Uterus (tissue), 4 donors: Measurements from ENCODE around the gene YBX1. TPM values are rescaled to one million over a fixed set of nuclear protein-coding genes. Genes with fewer than 3 reads are reported as not detected.

Source experiments
- DNase-seq, 2 donors: peaks; one replicate each; pipeline ENCODE4 v3.0.0-alpha.2; 2019 to 2020
- H3K27ac ChIP-seq, 2 donors: fragments of 200-600 bp; sonication (generic); 1 replicate in 1 of 2; 2 replicates in 1 of 2; pipeline ENCODE4 v1.5.1; 2016 to 2018
- H3K27me3 ChIP-seq, 2 donors: fragments of 200-600 bp; sonication (generic); one replicate each; pipeline ENCODE4 v1.5.1; 2018 to 2019; ENCODE audit warnings: control low read depth in 1 of 2
- H3K36me3 ChIP-seq, 2 donors: fragments of 200-600 bp; sonication (generic); one replicate each; pipeline ENCODE4 v1.5.1; 2019; ENCODE audit warnings: control low read depth in 1 of 2
- H3K4me1 ChIP-seq, 2 donors: fragments of 200-600 bp; sonication (generic); one replicate each; pipeline ENCODE4 v1.5.1; 2018 to 2019; ENCODE audit warnings: control low read depth in 1 of 2
- H3K4me3 ChIP-seq, 2 donors: fragments of 200-600 bp; sonication (generic); 1 replicate in 1 of 2; 2 replicates in 1 of 2; pipeline ENCODE4 v1.5.1; 2018 to 2019; ENCODE audit warnings: mild to moderate bottlenecking in 1 of 2
- H3K9me3 ChIP-seq, 2 donors: fragments of 200-600 bp; sonication (generic); one replicate each; pipeline ENCODE4 v1.5.1; 2019; ENCODE audit warnings: control low read depth in 1 of 2
- CTCF ChIP-seq, 4 experiments: fragments of 200-600 bp in 2 of 4; fragments of 450-650 bp in 2 of 4; sonication (generic) in 2 of 4; IDR thresholded peaks; one replicate each; pipeline ENCODE4 v1.5.1; 2016 to 2019; ENCODE audit warnings: antibody characterized with exemption in 4 of 4, mild to moderate bottlenecking in 2 of 4, moderate library complexity in 1 of 4
- POLR2A ChIP-seq, 2 donors: fragments of 450-650 bp; IDR thresholded peaks; one replicate each; pipeline ENCODE4 v1.6.1; 2016; ENCODE audit warnings: antibody characterized with exemption in 2 of 2, mild to moderate bottlenecking in 1 of 2, moderate library complexity in 1 of 2
- intact Hi-C: fragments of 100-400 bp; cut with DNase I; formaldehyde crosslinking; loops from one replicate; pipeline ENCODE4 v1.15.1; 2023; ENCODE audit warnings: low total_unique reads
- total RNA-seq, 4 donors: library from RNA; depleted of rRNA in 3 of 4; stranded (reverse); fragments of >200 nt in 3 of 4; gene quantifications; one replicate each; pipeline versions ENCODE4 v1.1.0 to v1.2.4, GENCODE V29; 2014 to 2023
- donor health status: DM: yes; HTN: yes; CAD: no.

YBX1 gene
- total RNA-seq, 4 donors from 2014 or later, result 282 to 387 (median 333) TPM

- Histone ChIP-seq H3K4me3 (no peak overlapping the region), H3K27ac (no peak overlapping the region), H3K9me3 (no peaks in the 10 kb centered on the region), H3K27me3 (no peaks in the 10 kb centered on the region), H3K36me3 (no peaks in the 10 kb centered on the region), H3K4me1 (no peaks in the 10 kb centered on the region)
- DNase-seq, result no peak
- no peak for TF ChIP-seq POLR2A (IDR thresholded peaks at IDR 0.05)
- TF ChIP-seq CTCF (IDR thresholded peaks at IDR 0.05), result no peak
- intact Hi-C loops, result no loop called here
These were observed 58.8 kb downstream of the YBX1 start for GRCh38 chr1:42740851-42741580.

GRCh38 chr1:42741706-42742105 is 59.5 kb downstream of the YBX1 start:
- DNase-seq, result no peak
- Histone ChIP-seq H3K9me3 (no peaks in the 10 kb centered on the region), H3K36me3 (no peaks in the 10 kb centered on the region), H3K27me3 (no peaks in the 10 kb centered on the region), H3K4me1 (no peaks in the 10 kb centered on the region), H3K4me3 (no peak overlapping the region), H3K27ac (no peak overlapping the region)
- TF ChIP-seq POLR2A (IDR thresholded peaks at IDR 0.05), result no peak
- no peak for TF ChIP-seq CTCF (IDR thresholded peaks at IDR 0.05)
- intact Hi-C loops, result no loop called here

- TF ChIP-seq POLR2A (IDR thresholded peaks at IDR 0.05), result no peak
- Histone ChIP-seq H3K36me3 (no peaks in the 10 kb centered on the region), H3K4me1 (no peaks in the 10 kb centered on the region), H3K27ac (no peak overlapping the region), H3K4me3 (no peak overlapping the region), H3K27me3 (no peaks in the 10 kb centered on the region), H3K9me3 (no peaks in the 10 kb centered on the region)
- DNase-seq, result no peak
- intact Hi-C loops, result no loop called here
These were observed 59.9 kb downstream of the YBX1 start for GRCh38 chr1:42742141-42742540.

GRCh38 chr1:42742617-42743316 is 60.5 kb downstream of the YBX1 start:
- no peak for DNase-seq
- no peak for TF ChIP-seq CTCF (IDR thresholded peaks at IDR 0.05)
- no peak for TF ChIP-seq POLR2A (IDR thresholded peaks at IDR 0.05)
- Histone ChIP-seq H3K4me1 (no peaks in the 10 kb centered on the region), H3K9me3 (no peaks in the 10 kb centered on the region), H3K4me3 (no peak overlapping the region), H3K36me3 (no peaks in the 10 kb centered on the region), H3K27ac (no peak overlapping the region), H3K27me3 (no peaks in the 10 kb centered on the region)
- intact Hi-C loops, result no loop called here

- TF ChIP-seq CTCF (IDR thresholded peaks at IDR 0.05), result no peak
- TF ChIP-seq POLR2A (IDR thresholded peaks at IDR 0.05), result no peak
- no peak for DNase-seq
- intact Hi-C loops, result no loop called here
- no peaks in the 10 kb centered on the region for H3K36me3 ChIP-seq
- H3K4me1 ChIP-seq, result no peaks in the 10 kb centered on the region
- no peak overlapping the region for H3K4me3 ChIP-seq
- H3K27me3 ChIP-seq, result no peaks in the 10 kb centered on the region
- H3K27ac ChIP-seq, result no peak overlapping the region
- H3K9me3 ChIP-seq, result no peaks in the 10 kb centered on the region
These were observed 61.3 kb downstream of the YBX1 start for GRCh38 chr1:42743317-42744147.
